ENCODE measurements around the gene IQSEC1.

IQSEC1 gene

DNA sequence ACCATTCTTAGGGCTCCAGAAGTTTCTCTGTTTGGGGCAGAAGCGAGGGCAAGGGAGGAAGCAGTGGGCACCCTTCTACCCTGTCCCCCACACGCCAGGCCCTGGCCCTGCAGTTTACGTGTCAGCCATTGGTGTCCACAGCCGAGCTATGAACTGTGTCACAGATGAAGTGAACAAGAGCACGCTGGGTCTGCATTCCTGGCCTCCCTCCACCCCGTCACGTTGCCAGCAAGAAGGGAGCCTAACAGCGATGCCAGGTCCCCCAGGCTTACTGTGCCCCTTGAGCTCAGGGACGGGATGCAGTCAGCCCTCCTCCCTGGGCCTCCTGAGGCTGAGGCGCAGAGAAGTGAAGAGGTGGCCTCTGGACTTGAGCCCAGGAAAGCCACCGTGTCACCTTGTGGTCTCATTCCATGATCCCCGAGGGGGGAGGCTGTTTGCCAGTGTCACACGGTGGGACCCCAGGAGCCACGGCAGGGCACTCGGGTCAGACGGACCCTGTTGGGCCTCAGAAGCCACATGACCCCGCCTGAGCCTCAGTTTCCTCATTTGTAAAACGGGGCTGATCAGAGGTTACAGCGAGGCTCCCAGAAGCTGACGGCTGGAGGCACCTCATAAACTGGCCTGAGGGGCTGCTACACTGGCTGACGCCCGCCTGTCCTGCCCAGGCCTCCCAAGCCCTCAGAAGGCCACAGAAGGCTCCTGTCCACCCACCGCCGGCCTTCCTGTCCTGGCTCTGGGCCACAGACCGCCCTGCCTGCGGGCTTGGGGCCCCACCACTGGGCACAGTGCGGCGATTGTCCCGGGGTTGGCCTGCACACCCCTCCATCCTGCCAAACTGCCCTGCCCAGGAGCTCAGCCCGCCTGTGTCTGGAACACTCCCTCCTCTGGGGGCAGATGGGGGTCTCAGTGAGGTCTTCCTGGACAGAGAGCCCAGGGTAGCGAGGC lies 18.6 kb downstream of the IQSEC1 start:
- no peak for TF ChIP-seq TAF1 (IDR thresholded peaks at IDR 0.05; ENCODE audit: low read depth, low read length)
- no peak for TF ChIP-seq POU2F2 (IDR thresholded peaks at IDR 0.05; ENCODE audit: low read depth, low read length)
- TF ChIP-seq SPI1 (IDR thresholded peaks at IDR 0.05; ENCODE audit: low read depth, low read length), result no peak
- TF ChIP-seq POLR2AphosphoS5 (IDR thresholded peaks at IDR 0.05; ENCODE audit: low read depth, low read length), result no peak
- TF ChIP-seq POLR2A (IDR thresholded peaks at IDR 0.05; ENCODE audit: low read depth, low read length), result no peak
- TF ChIP-seq PAX5 (IDR thresholded peaks at IDR 0.05; ENCODE audit: insufficient read depth, low read length, severe bottlenecking), result no peak
- peak; percentile 16 for FAIRE-seq
- DNase-seq (ENCODE audit: insufficient read length, low spot score), result no peak

DNA sequence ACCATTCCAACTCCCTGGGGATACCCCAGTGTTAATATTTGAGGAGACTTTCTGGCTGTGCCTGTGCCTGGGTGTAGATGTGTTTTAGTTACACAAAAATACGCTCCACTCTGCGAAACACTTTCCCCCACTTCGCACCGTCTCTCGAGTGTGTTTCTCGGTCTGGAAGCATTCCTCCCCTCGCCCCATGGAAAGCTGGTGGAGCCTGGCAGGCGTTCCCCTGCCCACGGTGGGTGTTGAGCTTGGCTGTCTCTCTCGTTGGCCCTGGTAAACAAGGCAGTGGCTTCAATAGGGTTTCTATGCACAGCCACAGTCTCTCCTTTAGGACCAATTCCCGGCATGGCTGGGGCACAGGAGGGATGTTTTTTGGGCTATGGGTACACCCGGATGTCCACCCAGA lies 19.3 kb downstream of the IQSEC1 start:
- FAIRE-seq, result no peak
- no peak for DNase-seq (ENCODE audit: insufficient read length, low spot score)
- TF ChIP-seq POU2F2 (IDR thresholded peaks at IDR 0.05; ENCODE audit: low read depth, low read length) (no peak), SPI1 (IDR thresholded peaks at IDR 0.05; ENCODE audit: low read depth, low read length) (no peak), POLR2A (IDR thresholded peaks at IDR 0.05; ENCODE audit: low read depth, low read length) (no peak), TAF1 (IDR thresholded peaks at IDR 0.05; ENCODE audit: low read depth, low read length) (no peak), POLR2AphosphoS5 (IDR thresholded peaks at IDR 0.05; ENCODE audit: low read depth, low read length) (no peak), PAX5 (IDR thresholded peaks at IDR 0.05; ENCODE audit: insufficient read depth, low read length, severe bottlenecking) (no peak)

DNA sequence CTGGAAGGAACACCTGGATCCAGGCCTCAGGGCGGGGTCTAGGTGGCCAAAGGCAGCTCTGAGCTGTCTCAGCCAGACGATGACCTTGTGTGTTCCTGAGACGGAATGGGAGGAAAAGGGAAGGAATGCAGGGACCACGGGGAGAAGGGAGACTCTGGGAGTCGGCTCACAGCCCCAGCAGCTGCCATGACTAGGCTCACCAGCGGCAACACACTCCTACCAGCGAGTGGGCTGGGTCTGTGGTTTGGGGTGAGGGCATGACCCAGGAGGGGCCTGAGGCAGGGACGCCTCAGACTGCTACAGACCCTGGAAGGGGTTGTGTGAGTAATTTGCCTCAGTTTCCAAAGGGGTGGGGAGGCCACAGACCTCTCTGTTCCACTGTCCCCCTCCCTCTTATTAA lies 19.8 kb downstream of the IQSEC1 start:
- TF ChIP-seq SPI1 (IDR thresholded peaks at IDR 0.05; ENCODE audit: low read depth, low read length) (no peak), TAF1 (IDR thresholded peaks at IDR 0.05; ENCODE audit: low read depth, low read length) (no peak), POLR2A (IDR thresholded peaks at IDR 0.05; ENCODE audit: low read depth, low read length) (no peak), POLR2AphosphoS5 (IDR thresholded peaks at IDR 0.05; ENCODE audit: low read depth, low read length) (no peak), PAX5 (IDR thresholded peaks at IDR 0.05; ENCODE audit: insufficient read depth, low read length, severe bottlenecking) (no peak), POU2F2 (IDR thresholded peaks at IDR 0.05; ENCODE audit: low read depth, low read length) (no peak)
- no peak for FAIRE-seq

DNA sequence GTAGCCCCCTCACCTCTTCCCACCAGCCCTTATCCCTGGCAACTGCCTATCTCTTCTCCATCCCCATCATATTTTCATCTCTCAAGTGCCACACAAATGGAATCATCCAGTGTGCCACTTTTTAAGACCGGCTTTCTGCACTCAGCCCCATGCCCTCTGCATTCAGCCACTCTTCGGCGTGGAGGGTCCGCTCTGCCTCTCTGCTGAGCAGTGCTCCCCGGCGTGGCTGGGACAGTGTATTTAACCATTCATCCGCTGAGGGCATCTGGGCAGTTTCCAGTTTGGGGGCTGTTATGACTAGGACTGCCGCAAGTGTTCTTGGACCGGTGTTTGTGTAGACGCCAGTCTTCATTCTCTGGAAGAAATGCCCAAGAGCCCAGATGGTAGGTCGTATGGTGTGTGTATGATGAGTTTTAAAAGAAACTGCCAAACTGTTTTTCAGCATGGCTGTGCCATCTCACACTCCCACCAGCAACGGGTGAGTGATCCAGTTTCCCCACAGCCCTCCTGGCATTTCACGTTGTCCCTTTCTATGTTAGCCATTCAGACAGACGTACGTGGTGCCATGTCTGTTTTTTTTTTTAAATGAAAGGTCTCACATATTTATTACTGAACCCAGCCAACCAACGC lies 20.9 kb downstream of the IQSEC1 start:
- TF ChIP-seq POU2F2 (IDR thresholded peaks at IDR 0.05; ENCODE audit: low read depth, low read length) (no peak), PAX5 (IDR thresholded peaks at IDR 0.05; ENCODE audit: insufficient read depth, low read length, severe bottlenecking) (no peak), POLR2AphosphoS5 (IDR thresholded peaks at IDR 0.05; ENCODE audit: low read depth, low read length) (no peak), POLR2A (IDR thresholded peaks at IDR 0.05; ENCODE audit: low read depth, low read length) (no peak), SPI1 (IDR thresholded peaks at IDR 0.05; ENCODE audit: low read depth, low read length) (no peak), TAF1 (IDR thresholded peaks at IDR 0.05; ENCODE audit: low read depth, low read length) (no peak)
- no peak for DNase-seq (ENCODE audit: insufficient read length, low spot score)
- FAIRE-seq, result no peak

More for the DNA sequence above, 19.8 kb downstream of the IQSEC1 start:
- no peak for DNase-seq (ENCODE audit: insufficient read length, low spot score)

DNA sequence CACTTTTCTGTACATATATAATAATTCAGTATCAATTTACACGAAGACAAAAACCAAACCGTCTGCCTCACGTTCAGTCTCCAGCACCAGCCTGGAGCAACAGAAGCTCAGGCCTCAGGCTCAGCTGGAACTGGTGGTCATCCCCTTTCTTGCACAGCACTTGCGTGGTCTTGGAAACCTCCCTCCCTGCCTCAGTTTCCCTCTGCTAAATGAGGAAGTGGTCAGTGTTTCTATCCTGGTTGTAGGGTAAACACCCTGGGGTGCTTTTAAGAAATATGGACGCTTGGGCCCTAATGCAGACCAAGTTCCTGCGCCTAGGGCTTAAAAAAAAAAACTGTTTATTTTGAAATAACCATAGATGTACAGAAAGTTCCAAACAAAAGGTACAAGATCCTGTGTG lies 21.6 kb downstream of the IQSEC1 start:
- FAIRE-seq (no peak), DNase-seq (ENCODE audit: insufficient read length, low spot score) (no peak)
- TF ChIP-seq PAX5 (IDR thresholded peaks at IDR 0.05; ENCODE audit: insufficient read depth, low read length, severe bottlenecking), result no peak
- no peak for TF ChIP-seq POU2F2 (IDR thresholded peaks at IDR 0.05; ENCODE audit: low read depth, low read length)
- peak; percentile 59 for TF ChIP-seq SPI1 (IDR thresholded peaks at IDR 0.05; ENCODE audit: low read depth, low read length)
- no peak for TF ChIP-seq POLR2A (IDR thresholded peaks at IDR 0.05; ENCODE audit: low read depth, low read length)

DNA sequence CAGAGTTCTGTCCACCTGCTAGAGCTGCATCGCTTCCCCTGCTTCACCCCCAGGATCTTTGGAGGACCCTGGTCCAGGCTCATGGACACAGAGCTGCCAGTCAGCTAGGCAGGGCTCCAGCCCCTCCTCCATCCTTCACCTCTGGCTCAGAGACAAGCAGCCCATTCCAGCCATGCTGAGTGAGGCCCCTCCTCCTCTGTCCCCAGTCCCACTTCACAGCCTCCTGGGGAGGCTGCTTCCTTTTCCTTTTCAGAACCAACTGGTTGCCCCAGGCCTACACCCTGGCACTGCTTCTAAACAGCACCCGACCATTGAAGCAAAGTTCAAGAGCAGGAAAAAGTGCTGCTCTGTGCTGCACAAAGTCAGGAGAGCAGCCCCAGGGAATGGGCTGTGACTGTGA lies 22.2 kb downstream of the IQSEC1 start:
- no peak for FAIRE-seq
- no peak for DNase-seq (ENCODE audit: insufficient read length, low spot score)
- TF ChIP-seq POLR2AphosphoS5 (IDR thresholded peaks at IDR 0.05; ENCODE audit: low read depth, low read length) (no peak), POLR2A (IDR thresholded peaks at IDR 0.05; ENCODE audit: low read depth, low read length) (no peak), POU2F2 (IDR thresholded peaks at IDR 0.05; ENCODE audit: low read depth, low read length) (no peak), SPI1 (IDR thresholded peaks at IDR 0.05; ENCODE audit: low read depth, low read length) (no peak), TAF1 (IDR thresholded peaks at IDR 0.05; ENCODE audit: low read depth, low read length) (no peak), PAX5 (IDR thresholded peaks at IDR 0.05; ENCODE audit: insufficient read depth, low read length, severe bottlenecking) (no peak)

DNA sequence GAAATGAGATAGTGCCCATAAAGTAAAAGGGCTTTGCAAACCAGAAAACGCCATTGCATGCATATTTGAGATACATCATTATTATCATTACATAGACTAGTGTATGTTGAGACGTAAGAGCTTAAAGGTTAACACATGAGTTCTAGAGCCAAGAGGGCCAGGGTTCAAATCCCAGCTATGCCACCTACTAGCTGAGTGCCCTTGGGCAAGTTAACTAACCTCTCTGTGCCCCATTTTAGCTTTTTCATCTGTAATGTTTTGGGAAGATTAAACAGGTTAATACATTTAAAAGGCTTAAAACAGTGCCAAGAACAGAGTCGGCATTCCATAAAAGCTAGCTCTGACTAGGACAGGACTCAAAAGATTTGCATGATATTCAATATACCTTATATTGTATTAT lies 22.8 kb downstream of the IQSEC1 start:
- TF ChIP-seq POLR2A (IDR thresholded peaks at IDR 0.05; ENCODE audit: low read depth, low read length), result no peak
- no peak for TF ChIP-seq TAF1 (IDR thresholded peaks at IDR 0.05; ENCODE audit: low read depth, low read length)
- TF ChIP-seq POLR2AphosphoS5 (IDR thresholded peaks at IDR 0.05; ENCODE audit: low read depth, low read length), result no peak
- TF ChIP-seq POU2F2 (IDR thresholded peaks at IDR 0.05; ENCODE audit: low read depth, low read length), result no peak
- TF ChIP-seq SPI1 (IDR thresholded peaks at IDR 0.05; ENCODE audit: low read depth, low read length), result no peak
- no peak for TF ChIP-seq PAX5 (IDR thresholded peaks at IDR 0.05; ENCODE audit: insufficient read depth, low read length, severe bottlenecking)
- no peak for DNase-seq (ENCODE audit: insufficient read length, low spot score)
- FAIRE-seq, result no peak

DNA sequence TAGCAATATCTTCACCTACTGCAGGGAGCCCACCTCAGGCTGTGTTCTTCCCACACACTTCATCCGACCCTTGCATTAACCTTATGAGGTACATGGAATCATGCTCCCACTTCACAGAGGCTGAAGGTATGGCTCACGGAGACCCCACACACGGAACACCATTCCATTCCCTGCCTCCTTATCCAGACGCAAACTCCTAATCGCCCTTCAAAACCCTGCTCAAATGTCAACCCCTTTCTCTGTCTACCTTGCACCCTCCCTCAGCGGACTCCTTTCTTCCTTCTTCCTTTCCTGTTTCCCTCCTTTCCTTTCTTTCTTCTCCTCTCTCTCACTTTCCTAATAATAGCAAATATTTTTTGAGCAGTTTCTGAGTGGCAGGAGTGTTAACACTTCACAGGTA lies 23.8 kb downstream of the IQSEC1 start:
- no peak for FAIRE-seq
- TF ChIP-seq TAF1 (IDR thresholded peaks at IDR 0.05; ENCODE audit: low read depth, low read length) (no peak), POU2F2 (IDR thresholded peaks at IDR 0.05; ENCODE audit: low read depth, low read length) (no peak), POLR2AphosphoS5 (IDR thresholded peaks at IDR 0.05; ENCODE audit: low read depth, low read length) (no peak), SPI1 (IDR thresholded peaks at IDR 0.05; ENCODE audit: low read depth, low read length) (no peak), PAX5 (IDR thresholded peaks at IDR 0.05; ENCODE audit: insufficient read depth, low read length, severe bottlenecking) (no peak), POLR2A (IDR thresholded peaks at IDR 0.05; ENCODE audit: low read depth, low read length) (no peak)

More for the DNA sequence above, 23.8 kb downstream of the IQSEC1 start:
- DNase-seq (ENCODE audit: insufficient read length, low spot score), result no peak
